GM12878 (cell line): ENCODE measurements around the gene HOXB2. TPM values are rescaled to one million over a fixed set of nuclear protein-coding genes. Genes with fewer than 3 reads are reported as not detected.

Experiments
- EGR1 ChIP-seq, 2 experiments: IDR thresholded peaks; 1 replicate in 1 of 2; 2 replicates in 1 of 2; pipeline ENCODE4 v1.6.1; 2011 to 2012; ENCODE audit warnings: low read depth in 2 of 2, low read length in 2 of 2, borderline replicate concordance in 1 of 2, mild to moderate bottlenecking in 1 of 2, moderate library complexity in 1 of 2
- FOXM1 ChIP-seq: IDR thresholded peaks from 2 replicates; pipeline ENCODE4 v1.6.1; 2012; ENCODE audit warnings: low read depth, mild to moderate bottlenecking, inconsistent platforms, low read length, moderate library complexity
- HDAC6 ChIP-seq: fragments of 200-600 bp; sonication (generic); IDR thresholded peaks from one replicate; pipeline ENCODE4 v1.8.0; 2017; ENCODE audit warnings: antibody characterized with exemption; ENCODE audit not compliant: unreplicated experiment
- KDM1A ChIP-seq: fragments of 200-600 bp; sonication (generic); IDR thresholded peaks from 2 replicates; pipeline ENCODE4 v1.6.1; 2016; ENCODE audit warnings: borderline replicate concordance
- MEF2A ChIP-seq: IDR thresholded peaks from 2 replicates; pipeline ENCODE4 v1.6.1; 2011; ENCODE audit warnings: low read depth, mild to moderate bottlenecking, low read length, moderate library complexity; ENCODE audit not compliant: insufficient read depth
- polyA plus RNA-seq, 11 experiments: library from polyadenylated mRNA; depleted of rRNA in 4 of 11; unstranded in 6 of 11; stranded (reverse) in 5 of 11; fragments of >200 nt; fragmentation: Nextera tagmentation in 4 of 11; fragmentation: Illumina TruSeq in 1 of 11; extraction: Ambion mirVana in 4 of 11; extraction: Trizol in 1 of 11; gene quantifications; 1 replicate in 1 of 11; 2 replicates in 10 of 11; pipeline versions ENCODE4 v1.2.1 to v1.2.3, GENCODE V29; 2011 to 2016; ENCODE audit warnings: inconsistent platforms in 2 of 11, missing spikeins in 2 of 11, low read depth in 1 of 11
- total RNA-seq, 4 experiments: library from RNA; depleted of rRNA in 3 of 4; stranded (reverse); fragments of >200 nt in 3 of 4; fragmentation: Illumina TruSeq in 1 of 4; extraction: Trizol in 1 of 4; gene quantifications; 2 replicates each; pipeline versions ENCODE4 v1.2.1 to v1.2.3, GENCODE V29; 2013 to 2021
- TF ChIP-seq, protein P1 (sequence below): IDR thresholded peaks from 2 replicates; pipeline ENCODE4 v1.6.1; 2011; ENCODE audit warnings: borderline replicate concordance, low read depth, mild to moderate bottlenecking, moderate library complexity, mixed read lengths, low read length; ENCODE audit not compliant: insufficient read depth; ENCODE audit errors: extremely low read length
- TF ChIP-seq, protein P2 (sequence below): fragments of 150-350 bp; IDR thresholded peaks from 2 replicates; pipeline ENCODE4 v1.6.1; 2014; ENCODE audit warnings: mild to moderate bottlenecking, low read depth, low read length
- TF ChIP-seq, protein P3 (sequence below): fragments of 450-650 bp; IDR thresholded peaks from 2 replicates; pipeline ENCODE4 v1.6.1; 2016; ENCODE audit warnings: mild to moderate bottlenecking, moderate library complexity, borderline replicate concordance
- TF ChIP-seq, protein P4 (sequence below): fragments of 450-650 bp; IDR thresholded peaks from 2 replicates; pipeline ENCODE4 v1.6.1; 2018; ENCODE audit warnings: mild to moderate bottlenecking, low read depth, moderate library complexity; ENCODE audit not compliant: partially characterized antibody

Gene HOXB2
- total and polyA plus RNA-seq, 10 of the 15 experiments (the other 5 are each of a cell fraction or from before 2014, with no cell fraction given), result 0.16 to 8.8 (median 2.3) TPM

DNA sequence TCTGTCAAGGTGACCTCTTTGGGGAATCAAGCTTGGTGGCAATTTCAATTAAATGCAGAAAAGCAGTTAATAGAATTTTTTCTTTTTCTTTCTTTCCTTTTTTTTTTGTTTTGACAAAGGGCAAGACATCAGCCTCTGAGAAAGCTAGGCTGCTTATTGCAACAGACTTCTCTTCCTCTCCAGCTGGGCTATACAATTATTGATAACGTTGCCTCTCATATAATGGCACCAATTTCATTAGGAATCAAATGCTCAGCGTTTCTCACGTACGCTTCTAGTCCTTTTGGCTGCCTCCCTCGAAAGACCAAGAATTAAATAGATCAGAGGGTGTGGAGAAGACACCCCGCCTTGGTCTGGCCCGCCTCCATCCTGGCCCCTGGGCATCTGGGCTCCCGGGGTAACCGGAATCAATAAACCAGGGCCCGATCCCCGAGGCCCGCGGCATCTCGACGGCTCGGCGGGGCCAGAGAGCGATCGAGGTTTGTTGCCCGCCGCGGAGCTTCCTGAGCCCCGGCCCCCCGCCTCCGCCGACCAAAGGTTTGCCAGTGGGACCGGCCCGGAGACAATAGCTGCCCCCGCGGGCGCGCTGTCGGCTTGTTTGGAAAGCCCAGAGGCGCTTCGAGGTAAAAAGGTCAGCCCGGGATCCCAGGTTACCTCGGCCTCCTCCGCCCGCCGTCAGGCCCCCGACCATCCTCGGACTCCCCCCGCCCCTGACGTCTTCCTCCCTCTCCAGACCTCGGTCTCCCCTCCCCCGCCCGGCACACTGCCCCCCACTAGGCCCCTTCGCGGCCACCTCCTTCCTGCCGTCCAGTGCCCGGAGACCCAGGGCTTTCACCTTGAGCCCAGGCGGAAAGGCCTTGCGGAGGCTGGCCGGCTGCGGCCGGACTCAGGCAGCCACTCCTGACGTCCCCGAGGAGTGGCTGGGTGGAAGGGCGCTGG is 18.0 kb downstream of the HOXB2 start (continued):
- TF ChIP-seq EGR1 (IDR thresholded peaks at IDR 0.05; ENCODE audit: borderline replicate concordance in 1 of 2, low read depth in 2 of 2, low read length in 2 of 2) (no peak), FOXM1 (no peak), KDM1A (no peak), MEF2A (no peak), HDAC6 (no peak)
- TF ChIP-seq, protein P1, sequence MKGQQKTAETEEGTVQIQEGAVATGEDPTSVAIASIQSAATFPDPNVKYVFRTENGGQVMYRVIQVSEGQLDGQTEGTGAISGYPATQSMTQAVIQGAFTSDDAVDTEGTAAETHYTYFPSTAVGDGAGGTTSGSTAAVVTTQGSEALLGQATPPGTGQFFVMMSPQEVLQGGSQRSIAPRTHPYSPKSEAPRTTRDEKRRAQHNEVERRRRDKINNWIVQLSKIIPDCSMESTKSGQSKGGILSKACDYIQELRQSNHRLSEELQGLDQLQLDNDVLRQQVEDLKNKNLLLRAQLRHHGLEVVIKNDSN, result no peak
- TF ChIP-seq, protein P2, sequence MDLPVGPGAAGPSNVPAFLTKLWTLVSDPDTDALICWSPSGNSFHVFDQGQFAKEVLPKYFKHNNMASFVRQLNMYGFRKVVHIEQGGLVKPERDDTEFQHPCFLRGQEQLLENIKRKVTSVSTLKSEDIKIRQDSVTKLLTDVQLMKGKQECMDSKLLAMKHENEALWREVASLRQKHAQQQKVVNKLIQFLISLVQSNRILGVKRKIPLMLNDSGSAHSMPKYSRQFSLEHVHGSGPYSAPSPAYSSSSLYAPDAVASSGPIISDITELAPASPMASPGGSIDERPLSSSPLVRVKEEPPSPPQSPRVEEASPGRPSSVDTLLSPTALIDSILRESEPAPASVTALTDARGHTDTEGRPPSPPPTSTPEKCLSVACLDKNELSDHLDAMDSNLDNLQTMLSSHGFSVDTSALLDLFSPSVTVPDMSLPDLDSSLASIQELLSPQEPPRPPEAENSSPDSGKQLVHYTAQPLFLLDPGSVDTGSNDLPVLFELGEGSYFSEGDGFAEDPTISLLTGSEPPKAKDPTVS, result no peak
- TF ChIP-seq, protein P3, sequence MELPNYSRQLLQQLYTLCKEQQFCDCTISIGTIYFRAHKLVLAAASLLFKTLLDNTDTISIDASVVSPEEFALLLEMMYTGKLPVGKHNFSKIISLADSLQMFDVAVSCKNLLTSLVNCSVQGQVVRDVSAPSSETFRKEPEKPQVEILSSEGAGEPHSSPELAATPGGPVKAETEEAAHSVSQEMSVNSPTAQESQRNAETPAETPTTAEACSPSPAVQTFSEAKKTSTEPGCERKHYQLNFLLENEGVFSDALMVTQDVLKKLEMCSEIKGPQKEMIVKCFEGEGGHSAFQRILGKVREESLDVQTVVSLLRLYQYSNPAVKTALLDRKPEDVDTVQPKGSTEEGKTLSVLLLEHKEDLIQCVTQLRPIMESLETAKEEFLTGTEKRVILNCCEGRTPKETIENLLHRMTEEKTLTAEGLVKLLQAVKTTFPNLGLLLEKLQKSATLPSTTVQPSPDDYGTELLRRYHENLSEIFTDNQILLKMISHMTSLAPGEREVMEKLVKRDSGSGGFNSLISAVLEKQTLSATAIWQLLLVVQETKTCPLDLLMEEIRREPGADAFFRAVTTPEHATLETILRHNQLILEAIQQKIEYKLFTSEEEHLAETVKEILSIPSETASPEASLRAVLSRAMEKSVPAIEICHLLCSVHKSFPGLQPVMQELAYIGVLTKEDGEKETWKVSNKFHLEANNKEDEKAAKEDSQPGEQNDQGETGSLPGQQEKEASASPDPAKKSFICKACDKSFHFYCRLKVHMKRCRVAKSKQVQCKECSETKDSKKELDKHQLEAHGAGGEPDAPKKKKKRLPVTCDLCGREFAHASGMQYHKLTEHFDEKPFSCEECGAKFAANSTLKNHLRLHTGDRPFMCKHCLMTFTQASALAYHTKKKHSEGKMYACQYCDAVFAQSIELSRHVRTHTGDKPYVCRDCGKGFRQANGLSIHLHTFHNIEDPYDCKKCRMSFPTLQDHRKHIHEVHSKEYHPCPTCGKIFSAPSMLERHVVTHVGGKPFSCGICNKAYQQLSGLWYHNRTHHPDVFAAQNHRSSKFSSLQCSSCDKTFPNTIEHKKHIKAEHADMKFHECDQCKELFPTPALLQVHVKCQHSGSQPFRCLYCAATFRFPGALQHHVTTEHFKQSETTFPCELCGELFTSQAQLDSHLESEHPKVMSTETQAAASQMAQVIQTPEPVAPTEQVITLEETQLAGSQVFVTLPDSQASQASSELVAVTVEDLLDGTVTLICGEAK, result no peak
- TF ChIP-seq, protein P4, sequence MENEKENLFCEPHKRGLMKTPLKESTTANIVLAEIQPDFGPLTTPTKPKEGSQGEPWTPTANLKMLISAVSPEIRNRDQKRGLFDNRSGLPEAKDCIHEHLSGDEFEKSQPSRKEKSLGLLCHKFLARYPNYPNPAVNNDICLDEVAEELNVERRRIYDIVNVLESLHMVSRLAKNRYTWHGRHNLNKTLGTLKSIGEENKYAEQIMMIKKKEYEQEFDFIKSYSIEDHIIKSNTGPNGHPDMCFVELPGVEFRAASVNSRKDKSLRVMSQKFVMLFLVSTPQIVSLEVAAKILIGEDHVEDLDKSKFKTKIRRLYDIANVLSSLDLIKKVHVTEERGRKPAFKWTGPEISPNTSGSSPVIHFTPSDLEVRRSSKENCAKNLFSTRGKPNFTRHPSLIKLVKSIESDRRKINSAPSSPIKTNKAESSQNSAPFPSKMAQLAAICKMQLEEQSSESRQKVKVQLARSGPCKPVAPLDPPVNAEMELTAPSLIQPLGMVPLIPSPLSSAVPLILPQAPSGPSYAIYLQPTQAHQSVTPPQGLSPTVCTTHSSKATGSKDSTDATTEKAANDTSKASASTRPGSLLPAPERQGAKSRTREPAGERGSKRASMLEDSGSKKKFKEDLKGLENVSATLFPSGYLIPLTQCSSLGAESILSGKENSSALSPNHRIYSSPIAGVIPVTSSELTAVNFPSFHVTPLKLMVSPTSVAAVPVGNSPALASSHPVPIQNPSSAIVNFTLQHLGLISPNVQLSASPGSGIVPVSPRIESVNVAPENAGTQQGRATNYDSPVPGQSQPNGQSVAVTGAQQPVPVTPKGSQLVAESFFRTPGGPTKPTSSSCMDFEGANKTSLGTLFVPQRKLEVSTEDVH, result no peak
